Stomach (tissue), 4 donors: ENCODE data around the gene SLC35F6.
"Not testable (repeated sequence)": the region's sequence is repeated elsewhere in the genome, so short reads cannot be mapped to it uniquely, and the experiment has no call there.

Source experiments
- EP300 ChIP-seq: sonication (generic); formaldehyde crosslinking; IDR thresholded peaks from one replicate; pipeline ENCODE4 v1.6.1; 2017; ENCODE audit warnings: antibody characterized with exemption
- POLR2A ChIP-seq, 4 donors: fragments of 450-650 bp; IDR thresholded peaks; one replicate each; pipeline ENCODE4 v1.6.1; 2016; ENCODE audit warnings: antibody characterized with exemption in 4 of 4, control low read depth in 2 of 4, mild to moderate bottlenecking in 1 of 4, moderate library complexity in 1 of 4
- TF ChIP-seq, protein P1 (sequence below), 7 experiments: fragments of 450-650 bp in 4 of 7; fragments of 200-600 bp in 3 of 7; sonication (generic) in 3 of 7; IDR thresholded peaks; one replicate each; pipeline ENCODE4 v1.5.1; 2016 to 2019; ENCODE audit warnings: antibody characterized with exemption in 7 of 7, control low read depth in 2 of 7, mild to moderate bottlenecking in 1 of 7

DNA sequence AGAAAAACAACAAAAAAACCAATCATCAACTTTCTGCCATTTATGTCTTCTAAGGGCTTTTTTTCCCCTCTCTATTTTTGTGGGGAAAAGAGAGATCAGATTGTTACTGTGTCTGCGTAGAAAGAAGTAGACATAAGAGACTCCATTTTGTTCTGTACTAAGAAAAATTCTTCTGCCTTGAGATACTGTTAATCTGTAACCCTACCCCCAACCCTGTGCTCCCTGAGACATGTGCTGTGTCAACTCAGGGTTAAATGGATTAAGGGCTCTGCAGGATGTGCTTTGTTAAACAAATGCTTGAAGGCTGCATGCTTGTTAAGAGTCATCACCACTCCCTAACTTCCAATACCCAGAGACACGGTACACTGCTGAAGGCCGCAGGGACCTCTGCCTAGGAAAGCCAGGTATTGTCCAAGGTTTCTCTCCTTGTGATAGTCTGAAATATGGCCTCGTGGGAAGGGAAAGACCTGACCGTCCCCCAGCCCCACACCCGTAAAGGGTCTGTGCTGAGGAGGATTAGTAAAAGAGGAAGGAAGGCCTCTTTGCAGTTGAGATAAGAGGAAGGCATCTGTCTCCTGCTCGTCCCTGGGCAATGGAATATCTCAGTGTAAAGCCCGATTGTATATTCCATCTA lies 14.2 kb upstream of the SLC35F6 start:
- not testable (repeated sequence) for TF ChIP-seq POLR2A (IDR thresholded peaks at IDR 0.05); EP300
- TF ChIP-seq, protein P1, sequence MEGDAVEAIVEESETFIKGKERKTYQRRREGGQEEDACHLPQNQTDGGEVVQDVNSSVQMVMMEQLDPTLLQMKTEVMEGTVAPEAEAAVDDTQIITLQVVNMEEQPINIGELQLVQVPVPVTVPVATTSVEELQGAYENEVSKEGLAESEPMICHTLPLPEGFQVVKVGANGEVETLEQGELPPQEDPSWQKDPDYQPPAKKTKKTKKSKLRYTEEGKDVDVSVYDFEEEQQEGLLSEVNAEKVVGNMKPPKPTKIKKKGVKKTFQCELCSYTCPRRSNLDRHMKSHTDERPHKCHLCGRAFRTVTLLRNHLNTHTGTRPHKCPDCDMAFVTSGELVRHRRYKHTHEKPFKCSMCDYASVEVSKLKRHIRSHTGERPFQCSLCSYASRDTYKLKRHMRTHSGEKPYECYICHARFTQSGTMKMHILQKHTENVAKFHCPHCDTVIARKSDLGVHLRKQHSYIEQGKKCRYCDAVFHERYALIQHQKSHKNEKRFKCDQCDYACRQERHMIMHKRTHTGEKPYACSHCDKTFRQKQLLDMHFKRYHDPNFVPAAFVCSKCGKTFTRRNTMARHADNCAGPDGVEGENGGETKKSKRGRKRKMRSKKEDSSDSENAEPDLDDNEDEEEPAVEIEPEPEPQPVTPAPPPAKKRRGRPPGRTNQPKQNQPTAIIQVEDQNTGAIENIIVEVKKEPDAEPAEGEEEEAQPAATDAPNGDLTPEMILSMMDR (IDR thresholded peaks at IDR 0.05) = not testable (repeated sequence)
